B cell (primary cell): Measurements from ENCODE around the gene TAF1B. TPM values are rescaled to one million over a fixed set of nuclear protein-coding genes. Genes with fewer than 3 reads are reported as not detected.

ENCODE experiments used
- ATAC-seq: fragments of 200-7000 bp; cut with Tn5 transposase; one replicate; pipeline ENCODE4 v1.10.0; 2021; ENCODE audit warnings: low read depth, mild to moderate bottlenecking, moderate number of reproducible peaks, moderate library complexity
- CTCF ChIA-PET: fragments of 350-600 bp; sonication (Branson Sonifier 250); formaldehyde crosslinking; loops from one replicate; lab custom pipeline; 2021; ENCODE audit warnings: antibody characterized with exemption, inconsistent platforms; lab: Charles Lee
- POLR2A ChIA-PET: fragments of 350-600 bp; sonication (Branson Sonifier 250); formaldehyde crosslinking; loops from one replicate; lab custom pipeline; 2021; ENCODE audit warnings: antibody characterized with exemption; lab: Charles Lee
- DNase-seq: peaks from one replicate; pipeline ENCODE4 v3.0.0; 2013
- H2AFZ ChIP-seq: 2 replicates; pipeline ENCODE4 v1.6.1; 2012; ENCODE audit warnings: mild to moderate bottlenecking, low read depth, low read length; ENCODE audit not compliant: insufficient read depth, poor library complexity, severe bottlenecking
- H3K27ac ChIP-seq, 2 donors: 1 replicate in 1 of 2; 2 replicates in 1 of 2; pipeline ENCODE4 v1.5.1; 2012 to 2013; ENCODE audit warnings: low read length in 2 of 2, mild to moderate bottlenecking in 2 of 2, moderate library complexity in 1 of 2
- H3K27me3 ChIP-seq, 4 experiments: fragments of 200-600 bp in 1 of 4; sonication (generic) in 1 of 4; replicated peaks in 1 of 4; 1 replicate in 2 of 4; 2 replicates in 2 of 4; pipeline versions ENCODE4 v1.6.1 to v1.7.0; 2013 to 2016; ENCODE audit warnings: low read length in 3 of 4, mild to moderate bottlenecking in 2 of 4, mixed read lengths in 1 of 4, moderate library complexity in 1 of 4; ENCODE audit not compliant: insufficient read depth in 4 of 4, control insufficient read depth in 3 of 4; ENCODE audit errors: control extremely low read depth in 1 of 4
- H3K36me3 ChIP-seq, 2 experiments: replicated peaks in 1 of 2; 1 replicate in 1 of 2; 2 replicates in 1 of 2; pipeline versions ENCODE4 v1.6.1 to v1.7.1; 2013; ENCODE audit warnings: low read length in 1 of 2; ENCODE audit not compliant: insufficient read depth in 2 of 2, control insufficient read depth in 1 of 2; ENCODE audit errors: control extremely low read depth in 1 of 2, extremely low read depth in 1 of 2
- H3K4me1 ChIP-seq, 2 donors: fragments of 200-600 bp in 1 of 2; sonication (generic) in 1 of 2; 1 replicate in 1 of 2; 2 replicates in 1 of 2; pipeline versions ENCODE4 v1.5.1 to v1.6.1; 2013 to 2017; ENCODE audit warnings: low read length in 2 of 2; ENCODE audit not compliant: control insufficient read depth in 2 of 2, insufficient read depth in 2 of 2
- H3K4me2 ChIP-seq: replicated peaks from 2 replicates; pipeline ENCODE3; 2012; ENCODE audit warnings: mild to moderate bottlenecking, low read depth, low read length; ENCODE audit not compliant: poor library complexity, severe bottlenecking
- H3K4me3 ChIP-seq, 5 experiments: fragments of 200-600 bp in 1 of 5; sonication (generic) in 1 of 5; 1 replicate in 3 of 5; 2 replicates in 2 of 5; pipeline versions ENCODE4 v1.5.1 to v1.7.0; 2011 to 2016; ENCODE audit warnings: low read length in 4 of 5, mild to moderate bottlenecking in 4 of 5, low read depth in 2 of 5, control low read depth in 1 of 5, moderate library complexity in 1 of 5; ENCODE audit not compliant: insufficient read depth in 1 of 5; ENCODE audit errors: control extremely low read depth in 1 of 5, extremely low read depth in 1 of 5
- H3K79me2 ChIP-seq: fragments of 200-600 bp; sonication (generic); one replicate; pipeline ENCODE4 v1.6.0; 2016; ENCODE audit warnings: low read length; ENCODE audit not compliant: control insufficient read depth, insufficient read depth
- H3K9ac ChIP-seq: fragments of 200-600 bp; sonication (generic); 2 replicates; pipeline ENCODE4 v1.6.1; 2017; ENCODE audit warnings: mild to moderate bottlenecking, low read length, moderate library complexity
- H3K9me3 ChIP-seq, 3 donors: one replicate each; pipeline versions ENCODE4 v1.6.1 to v1.7.1; 2013; ENCODE audit warnings: low read length in 2 of 3; ENCODE audit not compliant: control insufficient read depth in 2 of 3, insufficient read depth in 1 of 3; ENCODE audit errors: control extremely low read depth in 1 of 3
- H4K20me1 ChIP-seq: 2 replicates; pipeline ENCODE4 v1.6.0; 2012; ENCODE audit warnings: mild to moderate bottlenecking, low read length; ENCODE audit not compliant: insufficient read depth, control insufficient read depth, poor library complexity, severe bottlenecking
- H3K27ac Mint-ChIP-seq: one replicate; pipeline ENCODE4 v1.8.0; 2021; ENCODE audit warnings: mixed read lengths
- H3K27me3 Mint-ChIP-seq: one replicate; pipeline ENCODE4 v1.8.0; 2021; ENCODE audit warnings: mixed read lengths
- H3K4me1 Mint-ChIP-seq: one replicate; pipeline ENCODE4 v1.8.0; 2021; ENCODE audit warnings: mixed read lengths
- H3K4me3 Mint-ChIP-seq: one replicate; pipeline ENCODE4 v1.8.0; 2021; ENCODE audit warnings: mixed read lengths
- H3K9me3 Mint-ChIP-seq: one replicate; pipeline ENCODE4 v1.8.0; 2022; ENCODE audit warnings: mixed read lengths; ENCODE audit not compliant: insufficient read depth
- CTCF ChIP-seq: fragments of 200-600 bp; IDR thresholded peaks from one replicate; pipeline ENCODE4 v1.8.0; 2022; ENCODE audit warnings: antibody characterized with exemption, mild to moderate bottlenecking
- EZH2 ChIP-seq: IDR thresholded peaks from 2 replicates; pipeline ENCODE4 v1.6.1; 2012; ENCODE audit warnings: borderline replicate concordance, low read depth, mild to moderate bottlenecking, moderate library complexity, low read length; ENCODE audit not compliant: insufficient read depth, poor library complexity, severe bottlenecking
- WGBS: methylation state at CpG from one replicate; pipeline ENCODE4 v1.1.5; 2013; ENCODE audit warnings: missing lambda C conversion rate; ENCODE audit not compliant: insufficient coverage; 5-methylcytosine and 5-hydroxymethylcytosine counted together
- intact Hi-C: fragments of 100-400 bp; cut with micrococcal nuclease; formaldehyde crosslinking; loops from one replicate; pipeline ENCODE4 v1.10.0; 2022
- polyA plus RNA-seq: library from polyadenylated mRNA; depleted of rRNA; stranded (reverse); fragments of >200 nt; gene quantifications from 2 replicates; pipeline ENCODE4 v1.2.3, GENCODE V29; 2012
- total RNA-seq, 2 donors: library from RNA; stranded (reverse); fragments of 120-200 nt in 1 of 2; gene quantifications; 1 replicate in 1 of 2; 2 replicates in 1 of 2; pipeline versions ENCODE4 v1.2.3 to v1.2.4, GENCODE V29; 2013 to 2022

The TAF1B gene
- total and polyA plus RNA-seq, 2 donors (not counting 1 experiment from before 2014, with no cell fraction given) = 4.5 to 25.5 TPM

- ATAC-seq (no peak), DNase-seq (no peak)
- Mint-ChIP-seq H3K4me1 (no peaks in the 10 kb centered on the region), H3K27me3 (no peaks in the 10 kb centered on the region), H3K27ac (no peak overlapping the region), H3K9me3 (no peaks in the 10 kb centered on the region), H3K4me3 (no peak overlapping the region)
- ChIA-PET POLR2A (no interaction called here), CTCF (no interaction called here)
- Histone ChIP-seq H3K79me2 (no peaks in the 10 kb centered on the region), H2AFZ (no peak overlapping the region), H3K27me3 (no peaks in the 10 kb centered on the region), H3K36me3 (peaks cover 1 to 11% of the 10 kb centered on the region in 2 experiments), H4K20me1 (no peaks in the 10 kb centered on the region), H3K9me3 (peaks cover 3 to 5% (median 4%) of the 10 kb centered on the region in 3 donors), H3K4me2 (no peak overlapping the region), H3K4me3 (no peak overlapping the region), H3K4me1 (no peaks in the 10 kb centered on the region), H3K9ac (no peak overlapping the region), H3K27ac (no peak overlapping the region)
- intact Hi-C loops = no loop called here
- WGBS = 95% methylated on average over 3 of the region's 6 CpGs
- no peak for TF ChIP-seq CTCF
- no peak for TF ChIP-seq EZH2
Measured at GRCh38 chr2:9884436-9884835, 41.2 kb downstream of the TAF1B start.

- no peaks in the 10 kb centered on the region for H3K27me3 ChIP-seq
- POLR2A ChIA-PET = no interaction called here
Measured at GRCh38 chr2:9885036-9885684, 41.9 kb downstream of the TAF1B start.

More at GRCh38 chr2:9885036-9885684, 41.9 kb downstream of the TAF1B start:
- Mint-ChIP-seq H3K27me3 (no peaks in the 10 kb centered on the region), H3K9me3 (no peaks in the 10 kb centered on the region), H3K27ac (no peak overlapping the region), H3K4me1 (no peaks in the 10 kb centered on the region), H3K4me3 (no peak overlapping the region)
- H3K4me2 ChIP-seq = no peak overlapping the region
- no peak for TF ChIP-seq CTCF
- TF ChIP-seq EZH2 = no peak
- no peak overlapping the region for H2AFZ ChIP-seq
- H3K4me1 ChIP-seq = no peaks in the 10 kb centered on the region
- H3K36me3 ChIP-seq = peaks cover 1 to 6% of the 10 kb centered on the region in 2 experiments
- no peak overlapping the region for H3K9ac ChIP-seq
- no peaks in the 10 kb centered on the region for H4K20me1 ChIP-seq
- peaks cover 3 to 5% (median 4%) of the 10 kb centered on the region in 3 donors for H3K9me3 ChIP-seq
- no peak overlapping the region for H3K27ac ChIP-seq
- no peak overlapping the region for H3K4me3 ChIP-seq
- no peaks in the 10 kb centered on the region for H3K79me2 ChIP-seq
- ATAC-seq (no peak), DNase-seq (no peak)
- intact Hi-C loops = no loop called here
- WGBS = no CpG with 5 or more reads among the region's 4 CpGs
- CTCF ChIA-PET = interaction anchor here (0.7 kb wide), 1 partner anchor 505 kb away, joined by 4 read pairs; no protein-coding TSS in a partner anchor
